CD8-positive, alpha-beta memory T cell (primary cell): Measurements from ENCODE around the gene TRIP4. TPM values are rescaled to one million over a fixed set of nuclear protein-coding genes. Genes with fewer than 3 reads are reported as not detected.
A peak's percentile ranks its signal among the peaks of the same experiment; 100 is the strongest.

Source experiments
- CTCF ChIA-PET: fragments of 350-600 bp; sonication (Branson Sonifier 250); formaldehyde crosslinking; loops from one replicate; lab custom pipeline; 2021; ENCODE audit warnings: antibody characterized with exemption; lab: Charles Lee
- POLR2A ChIA-PET: fragments of 350-600 bp; sonication (Branson Sonifier 250); formaldehyde crosslinking; loops from one replicate; lab custom pipeline; 2021; ENCODE audit warnings: antibody characterized with exemption; lab: Charles Lee
- DNase-seq, 5 donors: peaks; one replicate each; pipeline versions ENCODE4 v3.0.0 to v3.0.0-alpha.2; 2020 to 2022; ENCODE audit warnings: mixed read lengths in 1 of 5
- H3K27ac ChIP-seq: one replicate; pipeline ENCODE4 v1.7.0; 2013; ENCODE audit warnings: low read depth, mild to moderate bottlenecking, low read length, moderate library complexity
- H3K27me3 ChIP-seq: 2 replicates; pipeline ENCODE4 v1.7.0; 2013; ENCODE audit warnings: low read length, mild to moderate bottlenecking; ENCODE audit not compliant: insufficient read depth, poor library complexity, severe bottlenecking
- H3K36me3 ChIP-seq: 2 replicates; pipeline ENCODE4 v1.7.0; 2013; ENCODE audit warnings: mild to moderate bottlenecking, low read length, moderate library complexity; ENCODE audit not compliant: insufficient read depth
- H3K4me1 ChIP-seq: 2 replicates; pipeline ENCODE4 v1.7.0; 2013; ENCODE audit warnings: mild to moderate bottlenecking, low read length, moderate library complexity; ENCODE audit not compliant: insufficient read depth
- H3K4me3 ChIP-seq: 2 replicates; pipeline ENCODE4 v1.7.0; 2013; ENCODE audit warnings: mild to moderate bottlenecking, low read length
- H3K9me3 ChIP-seq: 2 replicates; pipeline ENCODE4 v1.7.0; 2013; ENCODE audit warnings: mild to moderate bottlenecking, low read length
- H3K27ac Mint-ChIP-seq, 8 donors: one replicate each; pipeline ENCODE4 v1.8.0; 2020 to 2021; ENCODE audit warnings: mixed read lengths in 8 of 8, mild to moderate bottlenecking in 6 of 8, inconsistent platforms in 3 of 8, moderate library complexity in 3 of 8
- H3K27me3 Mint-ChIP-seq, 2 donors: one replicate each; pipeline ENCODE4 v1.8.0; 2020 to 2021; ENCODE audit warnings: mixed read lengths in 2 of 2, mild to moderate bottlenecking in 1 of 2, moderate library complexity in 1 of 2
- H3K36me3 Mint-ChIP-seq, 3 donors: one replicate each; pipeline ENCODE4 v1.8.0; 2020 to 2021; ENCODE audit warnings: mixed read lengths in 3 of 3, inconsistent platforms in 1 of 3, mild to moderate bottlenecking in 1 of 3
- H3K4me1 Mint-ChIP-seq, 3 donors: one replicate each; pipeline ENCODE4 v1.8.0; 2020 to 2021; ENCODE audit warnings: mixed read lengths in 3 of 3, inconsistent platforms in 1 of 3, mild to moderate bottlenecking in 1 of 3
- H3K4me3 Mint-ChIP-seq, 7 donors: one replicate each; pipeline ENCODE4 v1.8.0; 2020 to 2021; ENCODE audit warnings: mixed read lengths in 7 of 7, mild to moderate bottlenecking in 6 of 7, moderate library complexity in 4 of 7, inconsistent platforms in 2 of 7
- H3K9me3 Mint-ChIP-seq, 5 donors: one replicate each; pipeline ENCODE4 v1.8.0; 2020 to 2022; ENCODE audit warnings: mixed read lengths in 5 of 5, mild to moderate bottlenecking in 3 of 5, moderate library complexity in 2 of 5, inconsistent platforms in 1 of 5
- polyA plus RNA-seq: library from polyadenylated mRNA; unstranded; fragments of 300-500 nt; fragmentation: Illumina TruSeq; gene quantifications from one replicate; pipeline ENCODE4 v1.2.3, GENCODE V29; 2021
- total RNA-seq, 2 experiments: library from RNA; stranded (reverse); gene quantifications; one replicate each; pipeline ENCODE4 v1.2.3, GENCODE V29; 2021

TRIP4 gene
- total and polyA plus RNA-seq, 3 experiments from 2014 or later = 25.1 to 31.9 (median 26.2) TPM

GRCh38 chr15:64462492-64462891 lies 74.9 kb downstream of the TRIP4 start:
- Mint-ChIP-seq H3K4me1 (peaks cover 59 to 85% (median 69%) of the 10 kb centered on the region in 3 donors), H3K36me3 (peaks cover 0 to 19% (median 4%) of the 10 kb centered on the region in 3 donors), H3K4me3 (peak overlapping the region; percentile 45 to 97 (median 89)), H3K27me3 (no peaks in the 10 kb centered on the region), H3K9me3 (no peaks in the 10 kb centered on the region), H3K27ac (peak overlapping the region in 1 of 8 donors; percentile 2)
- CTCF ChIA-PET = interaction anchor here (0.7 to 1.0 kb wide), 2 partner anchors 9 to 22 kb away, joined by 3 read pairs; no protein-coding TSS in a partner anchor
- H3K27ac ChIP-seq = no peak overlapping the region
- no peaks in the 10 kb centered on the region for H3K27me3 ChIP-seq
- H3K4me3 ChIP-seq = peak overlapping the region; percentile 62
- H3K4me1 ChIP-seq = peaks cover 68% of the 10 kb centered on the region
- no peaks in the 10 kb centered on the region for H3K9me3 ChIP-seq
- POLR2A ChIA-PET = interaction anchor here (1.7 to 1.8 kb wide), 2 partner anchors 32 to 41 kb away, joined by 4 to 8 read pairs; no protein-coding TSS in a partner anchor
- H3K36me3 ChIP-seq = no peaks in the 10 kb centered on the region
- no peak for DNase-seq

GRCh38 chr15:64464276-64465005 lies 76.8 kb downstream of the TRIP4 start:
- no peaks in the 10 kb centered on the region for H3K9me3 Mint-ChIP-seq
- H3K9me3 ChIP-seq = no peaks in the 10 kb centered on the region
- ChIA-PET CTCF (interaction anchor here (1.2 kb wide), 1 partner anchor 187 kb away, joined by 3 read pairs; no protein-coding TSS in a partner anchor), POLR2A (interaction anchor here (1.7 kb wide), 1 partner anchor 34 kb away, joined by 8 read pairs; no protein-coding TSS in a partner anchor)
- H3K4me3 ChIP-seq = no peak overlapping the region
- peaks cover 65% of the 10 kb centered on the region for H3K4me1 ChIP-seq
- no peaks in the 10 kb centered on the region for H3K36me3 ChIP-seq
- peak overlapping the region in 5 of 7 donors; percentile 0 to 43 (median 17) for H3K4me3 Mint-ChIP-seq
- DNase-seq = no peak
- H3K36me3 Mint-ChIP-seq = peaks cover 0 to 30% (median 2%) of the 10 kb centered on the region in 3 donors
- no peaks in the 10 kb centered on the region for H3K27me3 ChIP-seq
- H3K27me3 Mint-ChIP-seq = no peaks in the 10 kb centered on the region
- H3K27ac ChIP-seq = no peak overlapping the region
- H3K27ac Mint-ChIP-seq = peak overlapping the region in 7 of 8 donors; percentile 9 to 57 (median 38)
- H3K4me1 Mint-ChIP-seq = peaks cover 66 to 85% (median 73%) of the 10 kb centered on the region in 3 donors

- H3K27ac ChIP-seq = no peak overlapping the region
These were observed 78.9 kb downstream of the TRIP4 start for GRCh38 chr15:64466408-64467141.

GRCh38 chr15:64472161-64472560 lies 84.5 kb downstream of the TRIP4 start:
- Mint-ChIP-seq H3K9me3 (no peaks in the 10 kb centered on the region), H3K4me3 (no peak overlapping the region), H3K36me3 (peaks cover 0 to 48% (median 4%) of the 10 kb centered on the region in 3 donors), H3K27me3 (peaks cover 0 to 1% of the 10 kb centered on the region in 2 donors), H3K4me1 (peaks cover 34 to 69% (median 38%) of the 10 kb centered on the region in 3 donors), H3K27ac (peak overlapping the region in 3 of 8 donors; percentile 15 to 22 (median 17))
- no peaks in the 10 kb centered on the region for H3K27me3 ChIP-seq
- no peaks in the 10 kb centered on the region for H3K36me3 ChIP-seq
- ChIA-PET CTCF (interaction anchor here (1.3 kb wide), 1 partner anchor 10 kb away, joined by 3 read pairs; no protein-coding TSS in a partner anchor), POLR2A (no interaction called here)
- peaks cover 21% of the 10 kb centered on the region for H3K4me1 ChIP-seq
- no peak for DNase-seq
- no peak overlapping the region for H3K27ac ChIP-seq
- H3K4me3 ChIP-seq = no peak overlapping the region
- H3K9me3 ChIP-seq = no peaks in the 10 kb centered on the region

More at GRCh38 chr15:64466408-64467141, 78.9 kb downstream of the TRIP4 start:
- H3K36me3 ChIP-seq = no peaks in the 10 kb centered on the region
- H3K27me3 ChIP-seq = no peaks in the 10 kb centered on the region
- Mint-ChIP-seq H3K36me3 (peaks cover 0 to 35% (median 2%) of the 10 kb centered on the region in 3 donors), H3K27ac (peak overlapping the region in 7 of 8 donors; percentile 0 to 62 (median 22)), H3K4me3 (no peak overlapping the region), H3K27me3 (no peaks in the 10 kb centered on the region), H3K9me3 (no peaks in the 10 kb centered on the region), H3K4me1 (peaks cover 54 to 83% (median 63%) of the 10 kb centered on the region in 3 donors)
- H3K4me1 ChIP-seq = peaks cover 59% of the 10 kb centered on the region
- DNase-seq = no peak
- H3K9me3 ChIP-seq = no peaks in the 10 kb centered on the region
- CTCF ChIA-PET = no interaction called here
- no peak overlapping the region for H3K4me3 ChIP-seq
- POLR2A ChIA-PET = no interaction called here

- Histone ChIP-seq H3K4me3 (no peak overlapping the region), H3K27ac (no peak overlapping the region), H3K36me3 (no peaks in the 10 kb centered on the region), H3K9me3 (no peaks in the 10 kb centered on the region), H3K27me3 (no peaks in the 10 kb centered on the region), H3K4me1 (peaks cover 12% of the 10 kb centered on the region)
- Mint-ChIP-seq H3K4me3 (peak overlapping the region in 1 of 7 donors; percentile 32), H3K27ac (peak overlapping the region in 1 of 8 donors; percentile 52), H3K27me3 (peaks cover 0 to 1% of the 10 kb centered on the region in 2 donors), H3K4me1 (peaks cover 26 to 58% (median 34%) of the 10 kb centered on the region in 3 donors), H3K9me3 (no peaks in the 10 kb centered on the region), H3K36me3 (peaks cover 3 to 39% (median 8%) of the 10 kb centered on the region in 3 donors)
- POLR2A ChIA-PET = no interaction called here
- no peak for DNase-seq
- CTCF ChIA-PET = no interaction called here
These were observed 87.2 kb downstream of the TRIP4 start for GRCh38 chr15:64474846-64475245.

- H3K4me3 ChIP-seq = no peak overlapping the region
- no peaks in the 10 kb centered on the region for H3K27me3 ChIP-seq
- Mint-ChIP-seq H3K36me3 (peaks cover 3 to 34% (median 11%) of the 10 kb centered on the region in 3 donors), H3K4me3 (no peak overlapping the region), H3K27ac (peak overlapping the region in 4 of 8 donors; percentile 18 to 85 (median 59)), H3K9me3 (no peaks in the 10 kb centered on the region), H3K4me1 (peaks cover 24 to 56% (median 41%) of the 10 kb centered on the region in 3 donors), H3K27me3 (peaks cover 0 to 1% of the 10 kb centered on the region in 2 donors)
- H3K9me3 ChIP-seq = no peaks in the 10 kb centered on the region
- no peak for DNase-seq
- ChIA-PET POLR2A (interaction anchor here (0.5 to 1.1 kb wide), 5 partner anchors 13 to 732 kb away, joined by 3 to 11 read pairs (median 4); no protein-coding TSS in a partner anchor), CTCF (interaction anchor here (1.1 kb wide), 1 partner anchor 323 kb away, joined by 3 read pairs; no protein-coding TSS in a partner anchor)
- H3K36me3 ChIP-seq = no peaks in the 10 kb centered on the region
- H3K4me1 ChIP-seq = peaks cover 12% of the 10 kb centered on the region
- H3K27ac ChIP-seq = no peak overlapping the region
These were observed 88.9 kb downstream of the TRIP4 start for GRCh38 chr15:64476550-64476949.

GRCh38 chr15:64478863-64479262 lies 91.2 kb downstream of the TRIP4 start:
- Histone ChIP-seq H3K4me3 (no peak overlapping the region), H3K36me3 (no peaks in the 10 kb centered on the region), H3K4me1 (peaks cover 12% of the 10 kb centered on the region), H3K9me3 (no peaks in the 10 kb centered on the region), H3K27me3 (no peaks in the 10 kb centered on the region), H3K27ac (no peak overlapping the region)
- peak overlapping the region in 2 of 8 donors; percentile 9 to 22 for H3K27ac Mint-ChIP-seq
- peaks cover 3 to 31% (median 11%) of the 10 kb centered on the region in 3 donors for H3K36me3 Mint-ChIP-seq
- POLR2A ChIA-PET = interaction anchor here (0.8 kb wide), 1 partner anchor 637 kb away, joined by 5 read pairs; no protein-coding TSS in a partner anchor
- CTCF ChIA-PET = interaction anchor here (0.7 kb wide), 1 partner anchor 19 kb away, joined by 3 read pairs; no protein-coding TSS in a partner anchor
- H3K4me3 Mint-ChIP-seq = no peak overlapping the region
- no peaks in the 10 kb centered on the region for H3K27me3 Mint-ChIP-seq
- no peak for DNase-seq
- no peaks in the 10 kb centered on the region for H3K9me3 Mint-ChIP-seq
- H3K4me1 Mint-ChIP-seq = peaks cover 21 to 50% (median 45%) of the 10 kb centered on the region in 3 donors
